ENCODE measurements around the gene TMEM161A.

DNA sequence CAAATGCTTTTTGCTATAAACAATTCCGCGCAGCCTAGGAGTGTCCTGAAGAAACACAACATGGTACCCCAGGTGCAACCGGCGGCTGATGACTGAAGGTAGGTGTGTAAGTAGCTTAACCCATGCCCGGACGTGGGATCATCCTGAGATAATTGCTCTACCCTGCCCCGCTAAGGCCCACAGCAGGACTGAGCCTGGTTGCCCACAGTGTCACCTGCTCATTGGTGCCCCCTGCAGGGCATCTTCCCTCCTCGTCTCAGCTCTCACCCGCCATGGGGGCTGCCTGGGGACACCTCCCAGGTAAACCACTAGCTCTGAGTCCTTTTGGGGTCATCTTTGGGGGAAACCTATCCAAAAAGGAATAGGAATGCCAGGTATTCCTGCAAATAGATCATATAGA, 22.3 kb downstream of the TMEM161A start:
- TF ChIP-seq EP300 (IDR thresholded peaks at IDR 0.05) (no peak), POLR2AphosphoS5 (IDR thresholded peaks at IDR 0.05) (no peak), POLR2A (IDR thresholded peaks at IDR 0.05) (no peak)
- TF ChIP-seq, protein P1, sequence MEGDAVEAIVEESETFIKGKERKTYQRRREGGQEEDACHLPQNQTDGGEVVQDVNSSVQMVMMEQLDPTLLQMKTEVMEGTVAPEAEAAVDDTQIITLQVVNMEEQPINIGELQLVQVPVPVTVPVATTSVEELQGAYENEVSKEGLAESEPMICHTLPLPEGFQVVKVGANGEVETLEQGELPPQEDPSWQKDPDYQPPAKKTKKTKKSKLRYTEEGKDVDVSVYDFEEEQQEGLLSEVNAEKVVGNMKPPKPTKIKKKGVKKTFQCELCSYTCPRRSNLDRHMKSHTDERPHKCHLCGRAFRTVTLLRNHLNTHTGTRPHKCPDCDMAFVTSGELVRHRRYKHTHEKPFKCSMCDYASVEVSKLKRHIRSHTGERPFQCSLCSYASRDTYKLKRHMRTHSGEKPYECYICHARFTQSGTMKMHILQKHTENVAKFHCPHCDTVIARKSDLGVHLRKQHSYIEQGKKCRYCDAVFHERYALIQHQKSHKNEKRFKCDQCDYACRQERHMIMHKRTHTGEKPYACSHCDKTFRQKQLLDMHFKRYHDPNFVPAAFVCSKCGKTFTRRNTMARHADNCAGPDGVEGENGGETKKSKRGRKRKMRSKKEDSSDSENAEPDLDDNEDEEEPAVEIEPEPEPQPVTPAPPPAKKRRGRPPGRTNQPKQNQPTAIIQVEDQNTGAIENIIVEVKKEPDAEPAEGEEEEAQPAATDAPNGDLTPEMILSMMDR (IDR thresholded peaks at IDR 0.05): peak in 2 of 7 experiments; percentile 12 to 18
